GM23338 (cell line): Measurements from ENCODE around the gene COX20. TPM values are rescaled to one million over a fixed set of nuclear protein-coding genes. Genes with fewer than 3 reads are reported as not detected.

ENCODE experiments used
- ATAC-seq: fragments of 200-7000 bp; cut with Tn5 transposase; 3 replicates; pipeline ENCODE4 v1.9.1; 2020
- DNase-seq: peaks from one replicate; pipeline ENCODE4 v3.0.0-alpha.2; 2015; ENCODE audit warnings: low spot score
- H2AFZ ChIP-seq: fragments of 200-600 bp; sonication (generic); 2 replicates; pipeline ENCODE4 v1.8.0; 2016; ENCODE audit warnings: antibody characterized with exemption, mild to moderate bottlenecking, moderate library complexity
- H3F3A ChIP-seq: fragments of 200-600 bp; sonication (generic); replicated peaks from 2 replicates; pipeline ENCODE4 v1.8.0; 2017; ENCODE audit warnings: antibody characterized with exemption, mixed run types, low read depth
- H3K27ac ChIP-seq: fragments of 200-600 bp; sonication (generic); 2 replicates; pipeline ENCODE4 v1.6.1; 2016; ENCODE audit warnings: low read depth
- H3K27me3 ChIP-seq: fragments of 200-600 bp; sonication (generic); 2 replicates; pipeline ENCODE4 v1.8.0; 2016; ENCODE audit warnings: mild to moderate bottlenecking, mixed run types, moderate library complexity; ENCODE audit not compliant: insufficient read depth
- H3K36me3 ChIP-seq: fragments of 200-600 bp; sonication (generic); 2 replicates; pipeline ENCODE4 v1.8.0; 2016; ENCODE audit warnings: mild to moderate bottlenecking; ENCODE audit not compliant: insufficient read depth
- H3K4me1 ChIP-seq: fragments of 200-600 bp; sonication (generic); 2 replicates; pipeline ENCODE4 v1.8.0; 2016; ENCODE audit warnings: mild to moderate bottlenecking, moderate library complexity; ENCODE audit not compliant: insufficient read depth
- H3K4me2 ChIP-seq: fragments of 200-600 bp; sonication (generic); 2 replicates; pipeline ENCODE4 v1.7.1; 2017; ENCODE audit warnings: mixed run types
- H3K4me3 ChIP-seq: fragments of 200-600 bp; sonication (generic); 2 replicates; pipeline ENCODE4 v1.6.1; 2016; ENCODE audit warnings: mixed run types
- H3K79me2 ChIP-seq: fragments of 200-600 bp; sonication (generic); replicated peaks from 2 replicates; pipeline ENCODE4 v1.8.0; 2017; ENCODE audit warnings: mild to moderate bottlenecking; ENCODE audit not compliant: insufficient read depth
- H3K9me2 ChIP-seq: fragments of 200-600 bp; sonication (generic); 2 replicates; pipeline ENCODE4 v1.8.0; 2017; ENCODE audit not compliant: insufficient read depth
- H4K20me1 ChIP-seq: fragments of 200-600 bp; sonication (generic); replicated peaks from 2 replicates; pipeline ENCODE4 v1.8.0; 2017; ENCODE audit warnings: mild to moderate bottlenecking; ENCODE audit not compliant: insufficient read depth
- H3K27ac Mint-ChIP-seq: 2 replicates; pipeline ENCODE4 v1.8.0; 2020; ENCODE audit warnings: inconsistent platforms, mild to moderate bottlenecking, moderate library complexity, mixed read lengths
- H3K27me3 Mint-ChIP-seq: 3 replicates; pipeline ENCODE4 v1.8.0; 2022; ENCODE audit warnings: low read depth, mild to moderate bottlenecking, moderate library complexity, mixed read lengths, inconsistent platforms; ENCODE audit not compliant: insufficient read depth, poor library complexity
- H3K36me3 Mint-ChIP-seq: 3 replicates; pipeline ENCODE4 v1.8.0; 2021; ENCODE audit warnings: low read depth, mild to moderate bottlenecking, inconsistent platforms, moderate library complexity, mixed read lengths
- H3K4me1 Mint-ChIP-seq: 3 replicates; pipeline ENCODE4 v1.8.0; 2020; ENCODE audit warnings: mild to moderate bottlenecking, inconsistent platforms, mixed read lengths
- H3K4me3 Mint-ChIP-seq: 3 replicates; pipeline ENCODE4 v1.8.0; 2021; ENCODE audit warnings: moderate library complexity, mild to moderate bottlenecking, inconsistent platforms, mixed read lengths
- H3K9me3 Mint-ChIP-seq: 3 replicates; pipeline ENCODE4 v1.8.0; 2020; ENCODE audit warnings: moderate library complexity, mild to moderate bottlenecking, inconsistent platforms, mixed read lengths
- CREB1 ChIP-seq: fragments of 250-450 bp; sonication (Bioruptor Pico); IDR thresholded peaks from 2 replicates; pipeline ENCODE4 v1.5.0; 2020; ENCODE audit warnings: low read depth, mild to moderate bottlenecking, moderate library complexity
- ETS1 ChIP-seq: IDR thresholded peaks from 2 replicates; pipeline ENCODE4 v1.6.1; 2016; ENCODE audit warnings: antibody characterized with exemption
- EZH2phosphoT487 ChIP-seq: fragments of 200-600 bp; sonication (generic); IDR thresholded peaks from one replicate; pipeline ENCODE4 v1.8.1; 2018; ENCODE audit warnings: antibody characterized with exemption; ENCODE audit not compliant: unreplicated experiment
- JUNB ChIP-seq: IDR thresholded peaks from one replicate; pipeline ENCODE4 v1.6.1; 2016; ENCODE audit warnings: antibody characterized with exemption; ENCODE audit not compliant: unreplicated experiment
- NANOG ChIP-seq: IDR thresholded peaks from 2 replicates; pipeline ENCODE4 v1.6.1; 2016; ENCODE audit warnings: antibody characterized with exemption, borderline replicate concordance
- REST ChIP-seq: IDR thresholded peaks from one replicate; pipeline ENCODE4 v1.6.1; 2018; ENCODE audit warnings: antibody characterized with exemption; ENCODE audit not compliant: unreplicated experiment
- ZNF114 ChIP-seq: fragments of 250-450 bp; sonication (Bioruptor Pico); IDR thresholded peaks from 2 replicates; pipeline ENCODE4 v1.5.0; 2020; ENCODE audit warnings: mild to moderate bottlenecking, moderate library complexity
- ZNF462 ChIP-seq: fragments of 250-450 bp; sonication (Bioruptor Pico); IDR thresholded peaks from 2 replicates; pipeline ENCODE4 v1.5.0; 2020; ENCODE audit warnings: mild to moderate bottlenecking, moderate library complexity
- polyA plus RNA-seq: library from polyadenylated mRNA; unstranded; fragments of >200 nt; fragmentation: Nextera tagmentation; extraction: Ambion mirVana; gene quantifications from 2 replicates; pipeline ENCODE4 v1.2.1, GENCODE V29; 2016
- total RNA-seq: library from RNA; depleted of rRNA; stranded (reverse); fragments of >200 nt; shearing (Covaris generic); gene quantifications from 2 replicates; pipeline ENCODE4 v1.2.3, GENCODE V29; 2014

Gene COX20
- total and polyA plus RNA-seq, 2 experiments from 2014 or later: 19.3 to 175 TPM

GRCh38 chr1:244820131-244820530 is 15.3 kb upstream of the COX20 start:
- no peak overlapping the region for H2AFZ ChIP-seq
- no peak overlapping the region for H3K27ac Mint-ChIP-seq

More at GRCh38 chr1:244820131-244820530, 15.3 kb upstream of the COX20 start:
- H3K9me3 Mint-ChIP-seq: peaks cover 5% of the 10 kb centered on the region; the same call in 2 of the 3 replicates
- peaks cover 34% of the 10 kb centered on the region for H3K4me1 ChIP-seq
- H3K4me3 ChIP-seq: no peak overlapping the region
- H3K27me3 Mint-ChIP-seq: peaks cover 5% of the 10 kb centered on the region
- 0 out of 2 replicates have a peak, but pooled peaks cover 8% of the 10 kb centered on the region for H3F3A ChIP-seq
- DNase-seq: no peak
- H3K4me2 ChIP-seq: no peak overlapping the region
- no peaks in the 10 kb centered on the region for H3K27me3 ChIP-seq
- H3K4me1 Mint-ChIP-seq: peaks cover 37% of the 10 kb centered on the region
- TF ChIP-seq EZH2phosphoT487: no peak
- TF ChIP-seq NANOG: no peak
- TF ChIP-seq JUNB: no peak
- TF ChIP-seq REST: no peak
- no peak for TF ChIP-seq ZNF114
- TF ChIP-seq ZNF462 (CRISPR knock-in tag): no peak
- TF ChIP-seq CREB1: no peak
- TF ChIP-seq ETS1: no peak
- H3K36me3 ChIP-seq: 0 out of 2 replicates have a peak, but pooled peaks cover 4% of the 10 kb centered on the region
- H4K20me1 ChIP-seq: no peaks in the 10 kb centered on the region
- no peak for ATAC-seq
- peaks cover 78% of the 10 kb centered on the region for H3K79me2 ChIP-seq
- H3K27ac ChIP-seq: peak overlapping the region; percentile 28; the same call in 1 of the 2 replicates
- H3K36me3 Mint-ChIP-seq: peaks cover 44% of the 10 kb centered on the region
- no peaks in the 10 kb centered on the region for H3K9me2 ChIP-seq
- no peak overlapping the region for H3K4me3 Mint-ChIP-seq
